GM12874 (cell line): ENCODE measurements around the gene CDKN2D.

Experiments used
- TF ChIP-seq, protein P1 (sequence below): IDR thresholded peaks from 2 replicates; pipeline ENCODE4 v1.5.1; 2011; ENCODE audit warnings: low read depth, mild to moderate bottlenecking, control low read depth, low read length, moderate library complexity; ENCODE audit not compliant: insufficient read depth

Gene CDKN2D

DNA sequence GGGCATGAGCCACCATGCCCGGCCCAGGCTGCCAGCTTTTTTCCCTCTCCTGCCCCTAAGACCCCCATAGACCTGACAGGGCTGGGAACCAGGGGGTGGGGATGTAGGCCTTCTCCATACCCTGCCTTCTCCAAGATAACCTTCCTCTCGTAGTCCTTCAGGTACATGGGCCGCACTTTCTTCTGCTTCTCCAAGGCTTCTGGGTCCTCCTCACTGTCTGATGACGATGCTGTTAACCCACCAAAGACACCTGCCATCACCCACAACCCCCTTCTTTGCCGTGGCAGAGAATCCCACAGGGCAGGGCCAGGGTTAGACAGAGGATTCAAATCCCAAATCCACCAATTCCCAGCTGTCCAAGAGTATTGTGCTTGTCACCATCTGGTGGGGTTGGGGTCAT lies 6.2 kb downstream of the CDKN2D start:
- TF ChIP-seq, protein P1, sequence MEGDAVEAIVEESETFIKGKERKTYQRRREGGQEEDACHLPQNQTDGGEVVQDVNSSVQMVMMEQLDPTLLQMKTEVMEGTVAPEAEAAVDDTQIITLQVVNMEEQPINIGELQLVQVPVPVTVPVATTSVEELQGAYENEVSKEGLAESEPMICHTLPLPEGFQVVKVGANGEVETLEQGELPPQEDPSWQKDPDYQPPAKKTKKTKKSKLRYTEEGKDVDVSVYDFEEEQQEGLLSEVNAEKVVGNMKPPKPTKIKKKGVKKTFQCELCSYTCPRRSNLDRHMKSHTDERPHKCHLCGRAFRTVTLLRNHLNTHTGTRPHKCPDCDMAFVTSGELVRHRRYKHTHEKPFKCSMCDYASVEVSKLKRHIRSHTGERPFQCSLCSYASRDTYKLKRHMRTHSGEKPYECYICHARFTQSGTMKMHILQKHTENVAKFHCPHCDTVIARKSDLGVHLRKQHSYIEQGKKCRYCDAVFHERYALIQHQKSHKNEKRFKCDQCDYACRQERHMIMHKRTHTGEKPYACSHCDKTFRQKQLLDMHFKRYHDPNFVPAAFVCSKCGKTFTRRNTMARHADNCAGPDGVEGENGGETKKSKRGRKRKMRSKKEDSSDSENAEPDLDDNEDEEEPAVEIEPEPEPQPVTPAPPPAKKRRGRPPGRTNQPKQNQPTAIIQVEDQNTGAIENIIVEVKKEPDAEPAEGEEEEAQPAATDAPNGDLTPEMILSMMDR = no peak

DNA sequence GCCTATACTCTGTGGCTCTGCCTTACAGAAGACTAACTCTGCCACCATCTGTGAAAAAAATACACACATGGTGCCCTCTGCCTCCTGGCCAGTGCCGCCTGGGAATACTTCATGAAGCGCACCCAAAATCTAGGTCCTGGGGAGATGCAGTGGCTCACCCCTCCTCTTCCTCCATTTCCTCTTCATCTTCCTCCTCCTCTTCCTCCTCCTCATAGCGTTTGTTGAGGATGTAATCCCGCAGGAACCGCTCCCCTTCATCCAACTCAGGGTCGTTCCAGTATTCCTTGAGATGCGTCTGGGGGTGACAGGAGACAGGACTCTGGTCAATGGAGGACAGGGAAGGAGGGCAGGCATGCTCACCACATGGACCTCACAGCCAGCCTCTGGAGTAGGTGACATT lies 8.6 kb downstream of the CDKN2D start:
- TF ChIP-seq, protein P1 = no peak

DNA sequence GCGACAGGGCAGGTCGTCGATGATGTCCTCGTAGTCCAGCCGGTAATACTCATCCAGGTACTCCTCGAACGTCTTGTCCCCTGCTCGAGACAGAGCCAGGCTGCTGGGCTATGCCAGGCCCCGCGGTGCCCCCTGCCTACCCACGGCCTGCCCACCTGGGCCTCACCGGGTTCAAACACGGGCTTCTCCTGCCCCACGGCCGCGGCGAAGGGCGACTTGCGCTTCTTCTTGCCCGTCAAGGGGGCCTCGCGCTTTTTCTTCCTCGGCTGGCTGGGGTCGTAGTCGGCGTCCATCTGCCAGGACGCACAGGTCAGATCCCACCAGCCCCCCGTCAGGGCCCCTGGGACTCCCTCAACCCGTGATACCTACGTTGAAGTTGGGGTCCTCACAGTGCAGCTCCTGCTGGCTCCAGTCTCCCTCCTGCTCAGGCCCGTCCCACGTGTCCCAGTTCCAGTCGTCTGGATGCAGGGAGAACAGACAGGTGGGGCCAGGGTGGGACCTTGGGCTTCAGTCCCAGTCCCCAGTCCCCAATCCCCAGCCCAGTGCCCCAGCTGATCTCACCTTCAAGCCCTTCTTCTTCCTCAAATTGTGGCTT lies 11.1 kb downstream of the CDKN2D start:
- TF ChIP-seq, protein P1 = no peak

DNA sequence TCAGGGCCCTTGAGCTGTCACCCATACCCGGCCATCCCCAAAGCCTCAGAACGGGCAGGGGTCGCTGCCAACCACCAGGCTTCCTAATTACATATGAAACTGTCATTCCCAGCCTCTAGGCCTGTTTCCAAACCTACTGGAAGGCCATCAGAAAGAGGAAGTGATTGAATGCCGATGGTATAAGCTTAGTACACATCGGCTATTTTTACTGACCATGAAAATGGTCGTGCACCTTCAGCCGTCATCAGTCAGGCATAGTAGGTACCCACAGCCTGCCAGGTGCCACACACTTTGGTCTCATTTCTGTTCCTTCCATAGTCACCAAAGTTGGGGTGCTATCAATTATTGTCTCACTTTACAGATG lies 13.2 kb downstream of the CDKN2D start:
- TF ChIP-seq, protein P1 = no peak

DNA sequence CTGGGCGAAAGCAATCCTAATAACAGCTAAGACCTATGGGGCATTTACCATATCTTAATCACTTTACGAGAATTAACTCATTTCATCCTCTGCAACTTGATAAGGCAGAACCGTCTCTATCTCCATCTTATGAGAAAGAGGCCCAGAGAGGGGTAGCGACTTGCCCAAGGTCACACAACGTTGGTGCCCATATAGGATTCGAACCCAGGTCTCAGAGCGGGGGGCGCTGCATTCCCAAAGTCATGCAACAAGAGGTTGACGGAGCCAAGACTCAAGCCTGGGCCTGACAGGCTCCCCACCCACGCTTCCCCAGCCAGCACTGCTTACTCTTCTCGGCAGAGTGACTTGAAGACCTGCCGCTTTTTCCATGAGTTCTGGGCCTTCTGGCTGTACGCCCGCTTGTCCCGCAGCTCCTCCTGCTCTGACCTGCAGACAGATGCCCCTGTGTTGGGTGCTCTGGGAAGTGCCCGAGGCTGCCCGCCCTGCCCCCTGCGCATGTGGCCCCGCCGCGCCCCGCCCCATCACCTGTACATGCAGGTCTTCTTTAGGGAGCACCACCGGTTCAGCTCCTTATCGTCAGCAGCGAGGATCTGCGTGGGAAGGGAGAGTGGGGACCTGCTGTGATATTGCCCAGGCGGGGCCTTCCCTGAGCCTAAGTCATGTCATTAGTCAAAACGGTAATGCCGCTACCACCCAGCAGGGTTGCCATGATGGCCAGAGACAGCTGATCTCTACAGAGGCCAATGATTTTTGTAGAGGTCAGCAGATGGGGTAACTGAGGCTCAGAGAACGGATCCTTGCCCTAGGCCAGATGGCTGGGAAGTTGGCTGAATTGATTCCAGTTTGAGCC lies 13.8 kb downstream of the CDKN2D start:
- TF ChIP-seq, protein P1 = no peak

DNA sequence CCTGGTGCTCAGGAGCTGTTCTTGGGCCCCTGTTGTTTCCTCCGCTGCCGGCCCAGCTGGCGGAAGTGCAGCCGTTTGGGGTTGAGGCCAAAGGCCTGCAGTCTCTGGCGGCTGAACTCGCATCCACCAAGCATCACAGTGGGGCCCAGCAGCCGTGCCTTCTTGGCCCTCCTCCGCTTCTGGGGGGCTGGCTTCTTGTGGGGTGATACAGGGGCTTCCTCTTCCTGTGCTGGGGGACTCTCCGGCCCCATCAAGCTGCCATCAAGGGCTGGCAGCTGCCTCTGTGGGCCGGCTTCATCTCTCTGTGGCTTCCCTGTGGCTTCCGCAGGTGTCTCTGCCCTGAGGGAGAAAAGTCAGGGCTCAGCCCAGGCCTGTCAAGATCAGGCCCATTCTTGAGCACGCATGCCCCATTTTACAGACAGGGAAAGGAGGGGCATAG lies 14.8 kb downstream of the CDKN2D start:
- TF ChIP-seq, protein P1 = no peak

DNA sequence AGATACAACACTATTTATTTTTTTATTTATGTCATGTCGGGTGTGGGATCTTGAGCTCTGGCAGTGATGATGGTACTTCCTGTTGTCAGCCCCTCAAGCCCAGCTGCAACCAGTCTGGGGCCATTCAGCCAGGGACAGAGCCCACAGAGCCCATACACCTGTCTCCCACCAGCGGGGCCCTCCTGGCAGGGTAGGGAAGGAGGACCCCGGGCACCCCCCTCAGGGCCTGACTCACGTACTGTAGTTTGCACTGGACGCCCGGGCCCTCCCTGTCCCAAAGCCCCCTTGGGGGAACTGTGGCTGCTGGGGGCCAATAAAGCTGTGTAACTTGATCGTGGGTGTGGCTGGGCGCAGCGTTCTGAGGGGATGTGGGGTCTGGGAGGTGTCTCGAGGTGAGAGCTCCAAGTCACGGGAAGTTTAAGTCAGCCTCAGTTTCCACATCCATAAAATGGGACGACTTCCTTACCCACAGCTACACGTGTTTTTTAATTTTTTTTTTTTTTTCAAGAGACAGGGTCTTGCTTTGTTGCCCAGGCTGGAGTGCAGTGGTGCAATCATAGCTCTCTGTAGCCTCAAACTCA lies 15.6 kb downstream of the CDKN2D start:
- TF ChIP-seq, protein P1 = no peak
